ENCODE results near the gene BMS1.
"Not testable (repeated sequence)": the region's sequence is repeated elsewhere in the genome, so short reads cannot be mapped to it uniquely, and the experiment has no call there.

BMS1 gene

GRCh38 chr10:42816334-42816733, 33.7 kb downstream of the BMS1 start:
- not testable (repeated sequence) for H3K9me3 ChIP-seq (ENCODE audit: control insufficient read depth, insufficient read depth, low read length); H3K36me3 ChIP-seq (ENCODE audit: insufficient read depth, low read length); H3K9ac ChIP-seq (ENCODE audit: low read depth, low read length)
- H3K4me1 ChIP-seq (ENCODE audit: insufficient read depth, low read length), result peaks cover 10% of the 10 kb centered on the region

- Histone ChIP-seq H3K9ac (ENCODE audit: low read depth, low read length) (no peak overlapping the region), H3K36me3 (ENCODE audit: insufficient read depth, low read length) (no peaks in the 10 kb centered on the region; the same call in none of the 2 replicates), H3K9me3 (ENCODE audit: control insufficient read depth, insufficient read depth, low read length) (peaks cover 6% of the 10 kb centered on the region), H3K4me1 (ENCODE audit: insufficient read depth, low read length) (peaks cover 10% of the 10 kb centered on the region)
Observed at GRCh38 chr10:42816912-42817311, 34.3 kb downstream of the BMS1 start.

- not testable (repeated sequence) for H3K36me3 ChIP-seq (ENCODE audit: insufficient read depth, low read length); H3K9ac ChIP-seq (ENCODE audit: low read depth, low read length); H3K9me3 ChIP-seq (ENCODE audit: control insufficient read depth, insufficient read depth, low read length)
- peaks cover 10% of the 10 kb centered on the region for H3K4me1 ChIP-seq (ENCODE audit: insufficient read depth, low read length)
Observed at GRCh38 chr10:42817417-42817816, 34.8 kb downstream of the BMS1 start.

- not testable (repeated sequence) for H3K4me1 ChIP-seq (ENCODE audit: insufficient read depth, low read length); H3K36me3 ChIP-seq (ENCODE audit: insufficient read depth, low read length); H3K9me3 ChIP-seq (ENCODE audit: control insufficient read depth, insufficient read depth, low read length); H3K9ac ChIP-seq (ENCODE audit: low read depth, low read length)
Observed at GRCh38 chr10:42826759-42827158, 44.2 kb downstream of the BMS1 start.

- Histone ChIP-seq H3K4me1 (ENCODE audit: insufficient read depth, low read length) (peaks cover 9% of the 10 kb centered on the region; the same call in 1 of the 2 replicates), H3K36me3 (ENCODE audit: insufficient read depth, low read length) (peaks cover 5% of the 10 kb centered on the region; the same call in 1 of the 2 replicates), H3K9ac (ENCODE audit: low read depth, low read length) (no peak overlapping the region), H3K9me3 (ENCODE audit: control insufficient read depth, insufficient read depth, low read length) (no peaks in the 10 kb centered on the region)
Observed at GRCh38 chr10:42827201-42827600, 44.6 kb downstream of the BMS1 start.

- not testable (repeated sequence) for H3K9ac ChIP-seq (ENCODE audit: low read depth, low read length); H3K36me3 ChIP-seq (ENCODE audit: insufficient read depth, low read length); H3K9me3 ChIP-seq (ENCODE audit: control insufficient read depth, insufficient read depth, low read length); H3K4me1 ChIP-seq (ENCODE audit: insufficient read depth, low read length)
Observed at GRCh38 chr10:42828391-42828790, 45.8 kb downstream of the BMS1 start.

- Histone ChIP-seq H3K36me3 (ENCODE audit: insufficient read depth, low read length) (no peaks in the 10 kb centered on the region; the same call in 1 of the 2 replicates), H3K4me1 (ENCODE audit: insufficient read depth, low read length) (peaks cover 9% of the 10 kb centered on the region; the same call in 1 of the 2 replicates), H3K9me3 (ENCODE audit: control insufficient read depth, insufficient read depth, low read length) (no peaks in the 10 kb centered on the region), H3K9ac (ENCODE audit: low read depth, low read length) (no peak overlapping the region)
Observed at GRCh38 chr10:42830237-42830636, 47.6 kb downstream of the BMS1 start.

GRCh38 chr10:42836096-42836495, 53.5 kb downstream of the BMS1 start:
- Histone ChIP-seq H3K9me3 (ENCODE audit: control insufficient read depth, insufficient read depth, low read length) (no peaks in the 10 kb centered on the region), H3K36me3 (ENCODE audit: insufficient read depth, low read length) (no peaks in the 10 kb centered on the region; the same call in 1 of the 2 replicates), H3K4me1 (ENCODE audit: insufficient read depth, low read length) (no peaks in the 10 kb centered on the region), H3K9ac (ENCODE audit: low read depth, low read length) (peak overlapping the region; percentile 58; the same call in 1 of the 2 replicates)

- peak overlapping the region; percentile 58; the same call in 1 of the 2 replicates for H3K9ac ChIP-seq (ENCODE audit: low read depth, low read length)
- H3K9me3 ChIP-seq (ENCODE audit: control insufficient read depth, insufficient read depth, low read length), result no peaks in the 10 kb centered on the region
- H3K36me3 ChIP-seq (ENCODE audit: insufficient read depth, low read length), result no peaks in the 10 kb centered on the region
- H3K4me1 ChIP-seq (ENCODE audit: insufficient read depth, low read length), result no peaks in the 10 kb centered on the region
Observed at GRCh38 chr10:42836771-42837468, 54.3 kb downstream of the BMS1 start.

GRCh38 chr10:42844810-42845209, 62.2 kb downstream of the BMS1 start:
- H3K9ac ChIP-seq (ENCODE audit: low read depth, low read length); H3K4me1 ChIP-seq (ENCODE audit: insufficient read depth, low read length); H3K36me3 ChIP-seq (ENCODE audit: insufficient read depth, low read length); H3K9me3 ChIP-seq (ENCODE audit: control insufficient read depth, insufficient read depth, low read length): not testable (repeated sequence)

GRCh38 chr10:42847261-42847660, 64.7 kb downstream of the BMS1 start:
- H3K4me1 ChIP-seq (ENCODE audit: insufficient read depth, low read length); H3K9me3 ChIP-seq (ENCODE audit: control insufficient read depth, insufficient read depth, low read length); H3K9ac ChIP-seq (ENCODE audit: low read depth, low read length); H3K36me3 ChIP-seq (ENCODE audit: insufficient read depth, low read length): not testable (repeated sequence)

- no peaks in the 10 kb centered on the region; the same call in 1 of the 2 replicates for H3K9me3 ChIP-seq (ENCODE audit: control insufficient read depth, insufficient read depth, low read length)
- no peak overlapping the region for H3K9ac ChIP-seq (ENCODE audit: low read depth, low read length)
- H3K4me1 ChIP-seq (ENCODE audit: insufficient read depth, low read length), result no peaks in the 10 kb centered on the region
- no peaks in the 10 kb centered on the region for H3K36me3 ChIP-seq (ENCODE audit: insufficient read depth, low read length)
Observed at GRCh38 chr10:42850931-42851330, 68.3 kb downstream of the BMS1 start.

GRCh38 chr10:42859256-42859655, 76.7 kb downstream of the BMS1 start:
- H3K4me1 ChIP-seq (ENCODE audit: insufficient read depth, low read length), result no peaks in the 10 kb centered on the region
- H3K9ac ChIP-seq (ENCODE audit: low read depth, low read length), result no peak overlapping the region
- no peaks in the 10 kb centered on the region for H3K36me3 ChIP-seq (ENCODE audit: insufficient read depth, low read length)
- no peaks in the 10 kb centered on the region for H3K9me3 ChIP-seq (ENCODE audit: control insufficient read depth, insufficient read depth, low read length)

- H3K36me3 ChIP-seq (ENCODE audit: insufficient read depth, low read length); H3K4me1 ChIP-seq (ENCODE audit: insufficient read depth, low read length); H3K9me3 ChIP-seq (ENCODE audit: control insufficient read depth, insufficient read depth, low read length); H3K9ac ChIP-seq (ENCODE audit: low read depth, low read length): not testable (repeated sequence)
Observed at GRCh38 chr10:42860016-42860415, 77.4 kb downstream of the BMS1 start.

GRCh38 chr10:42862801-42863200, 80.2 kb downstream of the BMS1 start:
- H3K9me3 ChIP-seq (ENCODE audit: control insufficient read depth, insufficient read depth, low read length); H3K9ac ChIP-seq (ENCODE audit: low read depth, low read length); H3K4me1 ChIP-seq (ENCODE audit: insufficient read depth, low read length); H3K36me3 ChIP-seq (ENCODE audit: insufficient read depth, low read length): not testable (repeated sequence)
